Measurements from ENCODE around the gene ROR2.

DNA sequence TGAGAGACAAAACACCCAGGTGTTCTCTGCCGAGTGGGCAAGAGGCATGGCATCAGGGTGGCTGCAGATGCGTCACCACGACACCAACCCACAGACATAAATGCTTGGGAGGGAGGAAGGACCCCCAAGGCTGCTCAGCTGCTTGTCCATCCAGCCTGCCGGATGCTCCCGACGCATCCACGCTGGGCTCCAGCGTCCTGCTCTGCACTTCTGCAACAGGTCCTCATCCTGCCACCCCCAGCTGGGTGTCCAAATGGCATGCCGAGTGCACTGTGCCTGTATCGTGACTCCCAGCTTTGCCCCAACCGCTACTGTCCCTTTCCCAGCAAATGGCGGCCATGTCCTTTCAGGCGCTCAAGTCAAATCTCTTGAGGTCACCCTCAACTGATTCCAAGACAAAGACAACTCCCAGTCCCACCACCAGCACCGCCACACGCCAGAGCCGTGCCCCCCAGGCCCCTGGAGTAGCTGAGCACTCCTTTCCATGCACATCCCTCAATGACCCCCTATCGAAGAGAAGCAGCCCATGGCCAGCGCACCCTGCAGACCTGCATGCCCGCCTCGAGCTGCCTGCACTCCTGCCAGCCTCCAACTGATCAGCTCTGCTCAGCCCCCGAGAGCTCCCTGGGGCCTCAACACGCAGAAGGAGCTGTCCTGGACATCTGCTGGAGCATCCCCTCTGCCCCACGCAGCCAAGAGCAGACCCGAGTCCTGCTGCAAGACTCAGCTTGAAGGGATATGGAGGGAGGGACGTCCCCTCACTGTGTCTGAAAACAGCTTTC is 116.7 kb downstream of the ROR2 start:
- TF ChIP-seq, protein P1, sequence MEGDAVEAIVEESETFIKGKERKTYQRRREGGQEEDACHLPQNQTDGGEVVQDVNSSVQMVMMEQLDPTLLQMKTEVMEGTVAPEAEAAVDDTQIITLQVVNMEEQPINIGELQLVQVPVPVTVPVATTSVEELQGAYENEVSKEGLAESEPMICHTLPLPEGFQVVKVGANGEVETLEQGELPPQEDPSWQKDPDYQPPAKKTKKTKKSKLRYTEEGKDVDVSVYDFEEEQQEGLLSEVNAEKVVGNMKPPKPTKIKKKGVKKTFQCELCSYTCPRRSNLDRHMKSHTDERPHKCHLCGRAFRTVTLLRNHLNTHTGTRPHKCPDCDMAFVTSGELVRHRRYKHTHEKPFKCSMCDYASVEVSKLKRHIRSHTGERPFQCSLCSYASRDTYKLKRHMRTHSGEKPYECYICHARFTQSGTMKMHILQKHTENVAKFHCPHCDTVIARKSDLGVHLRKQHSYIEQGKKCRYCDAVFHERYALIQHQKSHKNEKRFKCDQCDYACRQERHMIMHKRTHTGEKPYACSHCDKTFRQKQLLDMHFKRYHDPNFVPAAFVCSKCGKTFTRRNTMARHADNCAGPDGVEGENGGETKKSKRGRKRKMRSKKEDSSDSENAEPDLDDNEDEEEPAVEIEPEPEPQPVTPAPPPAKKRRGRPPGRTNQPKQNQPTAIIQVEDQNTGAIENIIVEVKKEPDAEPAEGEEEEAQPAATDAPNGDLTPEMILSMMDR (IDR thresholded peaks at IDR 0.05) = no peak
- TF ChIP-seq ZFX (IDR thresholded peaks at IDR 0.05; ENCODE audit: borderline replicate concordance) = no peak

All from 22Rv1 (cell line).